HTERT RPE-1 (cell line): ENCODE data around the gene PNKP.

Source experiments
- in situ Hi-C: fragments of 300-500 bp; cut with MboI; formaldehyde crosslinking; loops from 4 replicates; pipeline ENCODE4 v1.14.3; 2020; ENCODE audit warnings: low sequenced_read_pairs

Gene PNKP

GRCh38 chr19:49866933-49867782, at the start of gene PNKP:
Gene PNKP, minus strand, starts transcription at chr19:49867576. Its CDS starts 372 bp downstream, at chr19:49867204.
- in situ Hi-C loops, result no loop called here

GRCh38 chr19:49915271-49915670, 47.9 kb upstream of the PNKP start:
- in situ Hi-C loops, result no loop called here

- in situ Hi-C loops, result no loop called here
These were observed 46.3 kb upstream of the PNKP start for GRCh38 chr19:49913720-49914119.

- in situ Hi-C loops, result no loop called here
These were observed 45.7 kb upstream of the PNKP start for GRCh38 chr19:49912965-49913685.

- in situ Hi-C loops, result no loop called here
These were observed 44.2 kb upstream of the PNKP start for GRCh38 chr19:49911381-49912145.

- in situ Hi-C loops, result no loop called here
These were observed 42.8 kb upstream of the PNKP start for GRCh38 chr19:49910179-49910578.

GRCh38 chr19:49908480-49909420, 41.4 kb upstream of the PNKP start:
- in situ Hi-C loops, result no loop called here

GRCh38 chr19:49907745-49908446, 40.5 kb upstream of the PNKP start:
- in situ Hi-C loops, result no loop called here

GRCh38 chr19:49906879-49907564, 39.6 kb upstream of the PNKP start:
- in situ Hi-C loops, result no loop called here

GRCh38 chr19:49904136-49904535, 36.8 kb upstream of the PNKP start:
- in situ Hi-C loops, result no loop called here

- in situ Hi-C loops, result no loop called here
These were observed 29.7 kb upstream of the PNKP start, which contains the start of gene IL4I1 for GRCh38 chr19:49896863-49897621. Gene IL4I1, minus strand, starts transcription at chr19:49896887. Its CDS starts 727 bp downstream, at chr19:49896160.

GRCh38 chr19:49895566-49896297, 28.4 kb upstream of the PNKP start:
- in situ Hi-C loops, result no loop called here

- in situ Hi-C loops, result no loop called here
These were observed 27.6 kb upstream of the PNKP start for GRCh38 chr19:49894879-49895565.

GRCh38 chr19:49894011-49894664, 26.8 kb upstream of the PNKP start:
- in situ Hi-C loops, result no loop called here

GRCh38 chr19:49892716-49893115, 25.3 kb upstream of the PNKP start:
- in situ Hi-C loops, result no loop called here

GRCh38 chr19:49891393-49891792, 24.0 kb upstream of the PNKP start:
- in situ Hi-C loops, result no loop called here
